Hepatocyte (in vitro differentiated cells): ENCODE measurements around the gene KCTD13.

Experiments used
- CTCF ChIP-seq: fragments of 200-600 bp; sonication (generic); IDR thresholded peaks from 2 replicates; pipeline ENCODE4 v1.5.1; 2016; ENCODE audit warnings: antibody characterized with exemption, mild to moderate bottlenecking; ENCODE audit not compliant: poor library complexity
- EZH2 ChIP-seq: fragments of 200-600 bp; sonication (generic); IDR thresholded peaks from 2 replicates; pipeline ENCODE4 v1.6.1; 2016; ENCODE audit warnings: antibody characterized with exemption, mild to moderate bottlenecking, borderline replicate concordance

DNA sequence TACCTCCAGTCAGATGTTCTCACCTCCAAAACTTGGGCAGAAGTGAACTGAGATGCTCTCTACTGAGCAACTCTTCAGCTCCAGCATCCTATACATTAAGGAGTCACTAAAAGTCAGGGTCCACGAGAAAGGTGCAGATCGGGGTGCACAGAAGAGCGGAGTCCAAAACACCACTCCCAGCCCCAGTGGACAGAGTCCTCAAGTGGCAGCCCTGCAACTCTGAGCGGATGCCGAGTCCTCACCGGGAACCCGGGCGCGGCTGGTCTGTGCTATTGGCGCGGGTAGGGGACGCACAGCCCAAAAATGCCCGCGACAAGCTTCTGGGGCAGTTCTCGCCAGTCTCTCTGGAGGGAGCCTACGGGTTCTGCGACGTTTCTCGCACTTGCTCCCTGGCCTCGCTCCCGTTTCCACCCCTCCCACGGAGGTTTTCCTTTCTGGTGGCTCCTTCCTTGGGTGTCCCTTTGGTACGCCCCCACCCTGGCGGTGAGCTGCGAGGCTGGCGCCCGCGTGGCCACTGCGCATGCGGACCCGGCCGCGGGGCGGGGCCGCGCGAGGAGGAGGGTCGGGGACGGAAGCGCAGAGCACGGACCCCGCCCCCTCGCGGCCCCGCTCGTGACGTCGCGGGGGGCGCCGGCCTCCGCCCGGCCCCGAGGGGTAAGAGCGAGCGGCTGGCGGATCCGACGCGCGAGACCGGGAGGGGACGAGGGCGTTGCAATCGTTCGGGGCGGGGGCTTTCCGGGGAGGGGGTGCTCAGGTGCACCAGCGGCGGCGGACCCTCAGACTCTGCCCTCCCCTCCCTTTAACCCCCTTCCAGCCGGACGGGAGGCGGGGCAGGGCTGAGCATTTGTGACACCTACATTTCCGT is 35.7 kb upstream of the KCTD13 start, which contains the start of gene TMEM219:
- TF ChIP-seq EZH2 (no peak), CTCF (peak; percentile 30)
